ENCODE data around the gene RAB6C. TPM values are rescaled to one million over a fixed set of nuclear protein-coding genes. Genes with fewer than 3 reads are reported as not detected.
"Not testable (repeated sequence)": the region's sequence is repeated elsewhere in the genome, so short reads cannot be mapped to it uniquely, and the experiment has no call there.

RAB6C gene
- 0.34 TPM for total RNA-seq

DNA sequence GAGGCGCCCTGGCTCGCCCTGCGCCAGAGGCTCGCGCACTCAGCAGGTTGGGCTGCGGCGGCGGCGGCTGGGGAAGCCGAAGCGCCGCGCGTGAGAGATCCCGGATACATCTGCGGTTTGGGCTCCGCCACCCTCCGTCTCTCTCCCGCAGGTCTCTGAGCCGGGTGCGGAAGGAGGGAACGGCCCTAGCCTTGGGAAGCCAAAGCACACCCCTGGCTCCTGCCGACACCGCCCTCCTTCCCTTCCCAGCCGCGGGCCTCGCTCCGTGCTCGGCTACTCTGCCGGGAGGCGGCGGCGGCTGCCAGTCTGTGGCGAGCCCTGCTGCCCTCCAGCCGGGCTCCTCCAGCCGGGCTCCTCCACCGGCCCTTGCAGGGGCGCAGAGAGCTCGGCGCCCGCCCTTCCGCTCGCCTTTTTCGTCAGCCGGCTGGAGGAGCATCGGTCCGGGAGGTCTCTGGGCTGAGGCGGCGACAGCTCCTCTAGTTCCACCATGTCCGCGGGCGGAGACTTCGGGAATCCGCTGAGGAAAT is at the start of gene RAB6C:
RAB6C (plus strand) TSS at position 38 of the 527 bp plus-strand sequence; CDS start at position 488, 450 bp downstream.
- peak; percentile 46 for DNase-seq (ENCODE audit: low spot score)

- DNase-seq (ENCODE audit: low spot score) = no peak
These were observed 49.0 kb upstream of the RAB6C start for GRCh38 chr2:129930451-129930850.

GRCh38 chr2:129933387-129933786 is 46.1 kb upstream of the RAB6C start:
- not testable (repeated sequence) for DNase-seq (ENCODE audit: low spot score)

GRCh38 chr2:129934044-129934822 is 45.2 kb upstream of the RAB6C start:
- no peak for DNase-seq (ENCODE audit: low spot score)

DNA sequence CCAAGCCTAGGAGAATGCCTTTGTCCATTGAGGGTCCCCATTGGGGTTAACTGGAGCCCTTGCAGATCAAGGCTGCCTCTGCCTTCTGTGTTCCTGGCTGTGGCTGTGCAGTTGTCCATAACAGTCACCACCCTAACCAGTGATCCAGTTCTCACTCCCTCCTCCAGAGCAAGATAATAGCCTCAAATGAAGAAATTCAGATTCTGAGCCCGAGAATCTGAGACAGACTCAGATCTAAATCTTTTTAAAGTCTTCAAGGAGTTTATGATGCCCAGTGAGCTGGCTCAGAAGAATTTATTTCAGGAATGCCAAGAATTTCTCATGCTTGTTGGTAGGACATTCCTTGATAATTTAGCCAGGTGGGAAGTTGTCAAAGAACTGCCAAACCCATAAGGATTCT is 44.3 kb upstream of the RAB6C start:
- DNase-seq (ENCODE audit: low spot score) = no peak

DNA sequence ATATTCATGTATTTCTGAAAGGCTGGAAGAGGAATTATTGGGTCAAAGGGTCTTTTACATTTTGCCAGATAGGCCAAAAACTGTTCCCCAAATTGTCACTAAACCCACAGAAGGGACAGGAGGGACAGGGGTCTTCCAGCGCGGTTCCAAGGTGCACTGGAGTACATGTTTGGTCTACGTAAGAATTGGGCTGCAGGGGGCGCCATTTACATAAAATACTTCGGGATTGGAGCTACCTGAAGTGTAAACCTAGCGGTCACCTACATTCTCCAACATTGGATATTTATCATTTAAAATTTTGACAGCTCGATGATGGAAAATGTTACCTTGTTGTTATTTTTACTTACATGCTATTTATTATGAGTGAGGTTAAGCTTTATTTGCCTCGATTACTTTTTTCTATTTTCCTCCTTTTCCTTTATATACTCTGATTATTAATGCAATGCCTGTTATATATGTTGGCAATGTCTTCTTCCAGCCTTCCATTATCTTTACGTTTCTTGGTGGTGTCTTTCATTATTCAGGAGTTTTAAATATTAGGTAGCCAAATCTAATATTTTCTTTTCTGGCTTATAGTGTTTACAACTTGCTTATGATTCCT is 43.0 kb upstream of the RAB6C start:
- DNase-seq (ENCODE audit: low spot score) = no peak

DNA sequence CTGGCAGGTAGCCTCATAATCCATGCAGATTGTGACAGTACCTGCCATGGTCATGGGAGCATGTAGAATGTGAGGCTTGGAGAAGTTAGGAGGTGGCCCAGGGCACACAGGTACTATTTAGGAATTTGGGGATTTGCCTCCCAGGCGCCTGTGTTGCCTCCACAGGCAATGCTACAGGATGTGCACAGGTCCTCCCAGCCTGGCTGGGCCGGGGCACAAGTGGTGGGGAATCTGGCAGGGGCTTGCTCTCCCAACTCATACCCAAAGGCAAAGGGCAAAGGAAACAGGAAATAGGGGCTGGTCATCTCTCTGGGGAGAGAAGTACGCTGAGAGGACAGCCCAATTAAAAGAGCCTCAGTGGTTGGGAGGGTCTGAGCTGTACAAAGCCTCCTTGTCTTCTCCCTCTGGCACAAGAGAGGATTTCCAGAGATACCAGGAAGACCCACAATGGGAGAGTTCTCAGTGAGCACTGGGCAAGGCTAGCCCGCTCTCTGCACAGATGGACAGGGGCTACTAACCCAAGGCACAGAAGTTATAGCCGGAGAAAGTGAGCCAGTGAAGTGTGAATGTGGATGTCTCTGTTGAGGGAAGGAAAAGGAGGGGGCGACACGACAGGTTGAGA is 40.5 kb upstream of the RAB6C start:
- not testable (repeated sequence) for DNase-seq (ENCODE audit: low spot score)

DNA sequence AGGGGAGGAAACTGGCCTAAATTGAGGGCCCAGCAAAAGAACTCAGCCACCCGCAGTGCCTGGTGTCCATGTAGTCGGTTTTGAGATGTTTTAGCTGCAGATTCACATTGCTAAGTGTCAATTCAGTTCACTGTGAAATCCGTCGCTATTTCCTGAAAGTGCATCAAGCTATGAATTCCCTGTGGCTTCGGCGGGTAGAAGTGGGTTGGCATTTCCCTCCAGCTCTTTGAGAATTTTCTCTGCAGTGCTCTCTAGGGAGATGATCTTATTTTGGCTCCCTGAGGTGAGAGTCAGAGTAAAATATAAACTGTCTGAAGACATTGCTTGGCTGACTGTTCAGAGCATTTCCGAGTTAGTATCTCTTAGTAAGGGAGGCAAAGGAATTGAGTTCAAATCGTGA is 36.0 kb upstream of the RAB6C start:
- not testable (repeated sequence) for DNase-seq (ENCODE audit: low spot score)

DNA sequence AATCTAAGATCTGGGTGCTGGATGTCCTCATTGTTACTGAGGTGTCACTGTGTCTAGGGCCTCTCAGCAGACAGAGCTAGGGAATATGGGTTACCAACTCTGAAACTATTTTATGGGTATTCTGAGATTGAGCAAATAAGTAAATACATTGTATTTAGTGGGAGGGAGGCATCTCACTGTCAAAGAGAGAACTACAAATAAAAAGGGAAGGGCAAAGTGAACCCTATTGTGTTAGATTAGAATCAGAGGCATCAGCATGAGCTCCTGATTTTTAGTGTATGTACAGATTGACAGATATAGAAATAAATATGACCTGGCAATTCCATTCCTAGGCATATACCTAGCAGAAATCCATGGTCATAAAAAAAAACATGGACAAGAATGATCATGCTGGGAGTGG is 33.9 kb upstream of the RAB6C start:
- no peak for DNase-seq (ENCODE audit: low spot score)

- DNase-seq (ENCODE audit: low spot score) = not testable (repeated sequence)
These were observed 31.8 kb upstream of the RAB6C start for GRCh38 chr2:129947712-129948111.

DNA sequence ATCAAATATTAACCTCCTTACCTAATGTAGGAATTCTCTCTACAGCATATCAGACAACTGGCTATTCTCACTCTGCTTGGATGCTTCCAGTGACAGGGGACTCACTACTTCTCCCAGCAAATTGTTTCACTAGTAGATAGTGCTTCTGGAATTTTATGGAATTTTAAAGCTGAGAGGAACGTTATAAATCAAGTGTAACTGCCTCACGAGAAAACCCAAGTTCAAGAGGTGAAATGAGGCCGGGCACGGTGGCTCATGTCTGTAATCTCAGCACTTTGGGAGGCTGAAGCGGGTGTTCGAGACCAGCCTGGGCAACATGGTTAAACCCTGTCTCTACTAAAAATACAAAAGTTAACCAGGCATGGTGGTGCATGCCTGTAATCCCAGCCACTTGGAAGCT is 23.3 kb upstream of the RAB6C start:
- DNase-seq (ENCODE audit: low spot score) = not testable (repeated sequence)

GRCh38 chr2:129957891-129958290 is 21.6 kb upstream of the RAB6C start:
- no peak for DNase-seq (ENCODE audit: low spot score)

DNA sequence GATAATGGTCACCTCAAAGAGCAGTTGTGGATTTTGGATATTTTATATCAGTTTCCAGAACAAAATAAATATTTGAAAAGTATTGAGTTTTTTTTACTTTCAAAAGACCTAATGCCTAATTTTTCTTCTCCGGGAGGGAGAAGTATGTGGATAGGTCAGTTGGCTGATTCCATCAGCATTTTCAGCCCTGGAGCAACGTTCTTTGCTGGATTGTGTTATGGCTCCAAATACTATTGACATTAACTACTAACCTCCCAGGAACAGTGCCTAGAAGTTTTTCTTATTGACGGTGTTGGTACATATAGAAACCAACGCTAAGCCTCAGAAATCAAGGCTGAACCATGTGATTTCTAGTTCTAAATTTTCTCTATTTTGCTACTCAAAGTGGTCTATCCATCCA is 20.7 kb upstream of the RAB6C start:
- not testable (repeated sequence) for DNase-seq (ENCODE audit: low spot score)

- not testable (repeated sequence) for DNase-seq (ENCODE audit: low spot score)
These were observed 10.9 kb upstream of the RAB6C start for GRCh38 chr2:129968605-129969004.

GRCh38 chr2:129975016-129975774 is 4.3 kb upstream of the RAB6C start:
- DNase-seq (ENCODE audit: low spot score) = no peak

DNA sequence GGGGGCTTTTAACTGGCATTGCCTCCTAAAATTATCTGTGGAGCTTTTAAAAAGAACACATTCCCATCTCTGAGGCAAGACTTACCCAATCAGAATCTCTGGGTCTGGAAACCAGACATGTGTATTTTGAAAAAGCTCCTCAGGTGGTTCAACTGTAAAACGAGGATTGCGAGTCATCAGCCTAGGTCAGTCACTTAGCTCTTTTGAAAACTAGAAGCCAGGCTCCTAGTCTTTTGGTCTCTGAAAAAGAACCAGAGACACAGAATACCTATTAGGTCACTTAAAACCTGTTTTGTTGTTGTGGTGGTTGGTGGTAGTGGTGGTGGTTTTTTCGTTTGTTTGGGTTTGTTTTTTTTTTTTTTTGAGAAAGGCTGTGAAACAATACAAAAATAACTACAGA is 2.5 kb upstream of the RAB6C start:
- DNase-seq (ENCODE audit: low spot score) = not testable (repeated sequence)

DNA sequence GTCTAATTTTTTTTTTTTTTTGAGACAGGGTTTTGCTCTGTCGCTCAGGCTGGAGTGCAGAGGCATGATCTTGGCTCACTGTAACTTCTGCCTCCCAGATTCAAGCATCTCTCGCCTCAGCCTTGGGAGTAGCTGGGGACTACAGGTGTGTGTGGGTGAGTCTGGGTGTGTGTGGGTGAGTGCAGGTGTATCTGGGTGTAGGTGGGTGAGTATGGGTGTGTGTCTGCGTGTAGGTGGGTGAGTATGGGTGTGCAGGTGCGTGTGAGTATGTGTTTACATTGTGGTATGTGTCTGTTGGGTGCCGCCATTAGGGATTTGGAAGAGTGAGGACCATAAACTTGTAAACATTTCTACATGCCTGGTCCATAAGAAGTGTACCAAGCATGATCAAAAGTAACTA is 1.5 kb upstream of the RAB6C start:
- no peak for DNase-seq (ENCODE audit: low spot score)

DNA sequence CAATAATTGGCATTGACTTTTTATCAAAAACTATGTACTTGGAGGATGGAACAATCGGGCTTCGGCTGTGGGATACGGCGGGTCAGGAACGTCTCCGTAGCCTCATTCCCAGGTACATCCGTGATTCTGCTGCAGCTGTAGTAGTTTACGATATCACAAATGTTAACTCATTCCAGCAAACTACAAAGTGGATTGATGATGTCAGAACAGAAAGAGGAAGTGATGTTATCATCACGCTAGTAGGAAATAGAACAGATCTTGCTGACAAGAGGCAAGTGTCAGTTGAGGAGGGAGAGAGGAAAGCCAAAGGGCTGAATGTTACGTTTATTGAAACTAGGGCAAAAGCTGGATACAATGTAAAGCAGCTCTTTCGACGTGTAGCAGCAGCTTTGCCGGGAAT is 780 bp downstream of the RAB6C start:
- not testable (repeated sequence) for DNase-seq (ENCODE audit: low spot score)

GRCh38 chr2:129981689-129982088 is 2.2 kb downstream of the RAB6C start:
- DNase-seq (ENCODE audit: low spot score) = not testable (repeated sequence)

DNA sequence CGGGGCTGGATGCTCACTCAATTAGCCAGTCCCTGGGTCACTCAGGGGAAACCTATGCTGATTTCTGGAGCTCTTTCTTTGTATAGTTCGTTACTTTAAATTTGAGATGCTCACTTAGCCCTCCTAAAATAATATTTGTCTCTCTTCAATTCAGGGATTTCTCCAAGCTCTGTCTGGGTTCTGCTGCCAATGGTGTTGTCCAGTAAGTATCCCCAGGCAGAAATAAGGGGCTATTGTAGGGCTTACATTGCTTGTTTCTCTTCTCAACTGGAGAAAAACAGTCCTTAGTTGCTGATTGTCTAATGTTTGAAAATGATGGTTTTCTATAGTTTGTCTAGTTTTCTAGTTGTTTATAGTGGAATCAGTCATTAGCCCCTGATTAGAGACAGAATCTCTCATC is 5.0 kb downstream of the RAB6C start:
- no peak for DNase-seq (ENCODE audit: low spot score)

GRCh38 chr2:129992415-129993006 is 13.0 kb downstream of the RAB6C start:
- not testable (repeated sequence) for DNase-seq (ENCODE audit: low spot score)

All from ureter (tissue), 1 donor.